Measurements from ENCODE around the gene RRP1. TPM values are rescaled to one million over a fixed set of nuclear protein-coding genes. Genes with fewer than 3 reads are reported as not detected.

Gene RRP1
- 20.3 TPM for polyA plus RNA-seq (ENCODE audit: insufficient read length)

- peak; percentile 96 for DNase-seq
Observed at GRCh38 chr21:43789276-43790009, at the start of gene RRP1. TSS of gene RRP1 (plus strand) at chr21:43789577. CDS start at chr21:43789630, 53 bp downstream.

GRCh38 chr21:43739621-43740435 is 49.5 kb upstream of the RRP1 start:
- no peak for DNase-seq

DNA sequence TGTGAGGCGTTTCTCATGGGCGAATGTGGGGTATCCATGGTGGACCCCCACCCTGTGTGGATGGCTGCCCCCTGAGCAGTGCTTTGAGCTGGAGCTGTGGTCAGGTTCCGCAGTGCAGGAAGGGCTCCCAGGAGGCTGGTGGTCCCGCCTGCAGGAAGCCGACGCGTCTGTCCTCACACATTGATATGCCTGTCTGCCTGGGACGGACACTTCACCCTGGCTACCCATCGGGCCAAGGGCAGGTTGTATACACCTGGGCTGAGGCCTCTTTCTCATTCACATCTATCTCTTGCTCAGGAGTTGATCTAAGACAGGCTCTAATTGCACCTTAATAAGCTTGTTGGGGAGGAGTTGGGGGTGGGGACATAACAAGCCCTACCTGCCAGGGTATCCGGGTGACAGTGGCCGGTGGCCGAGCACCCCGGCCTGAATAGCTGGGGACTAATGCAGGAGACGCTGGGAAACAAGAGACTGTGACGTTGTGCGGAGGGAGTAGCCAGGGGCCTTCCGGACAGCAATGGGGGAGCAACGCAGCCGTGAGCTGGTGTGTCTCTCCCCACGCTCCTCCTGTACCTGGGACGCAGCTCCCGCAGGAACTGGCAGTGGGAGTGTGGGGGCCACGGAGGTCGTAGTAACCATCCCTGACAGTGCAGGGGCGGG is 48.8 kb upstream of the RRP1 start:
- peak; percentile 71 for DNase-seq

- no peak for DNase-seq
Observed at GRCh38 chr21:43741423-43742096, 47.8 kb upstream of the RRP1 start.

GRCh38 chr21:43743947-43744346 is 45.4 kb upstream of the RRP1 start:
- DNase-seq: no peak

DNA sequence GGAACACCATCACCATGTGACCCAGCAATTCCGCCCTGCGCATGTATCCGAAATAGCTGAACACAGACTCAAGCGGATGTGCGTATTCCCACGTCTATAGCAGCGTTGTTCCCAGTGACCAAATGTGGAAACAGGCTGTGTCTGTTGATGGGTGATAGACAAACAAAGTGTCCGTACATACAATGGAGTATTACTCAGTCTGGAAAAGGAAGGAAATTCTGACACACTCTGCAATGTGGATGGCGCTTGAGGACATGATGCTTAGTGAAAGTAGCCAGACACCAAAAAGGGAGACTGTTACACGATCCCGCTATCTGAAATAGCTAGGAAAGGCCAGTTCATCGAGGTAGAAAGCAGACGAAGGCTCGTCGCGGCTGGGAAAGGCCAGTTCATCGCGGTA is 44.7 kb upstream of the RRP1 start:
- DNase-seq: no peak

DNA sequence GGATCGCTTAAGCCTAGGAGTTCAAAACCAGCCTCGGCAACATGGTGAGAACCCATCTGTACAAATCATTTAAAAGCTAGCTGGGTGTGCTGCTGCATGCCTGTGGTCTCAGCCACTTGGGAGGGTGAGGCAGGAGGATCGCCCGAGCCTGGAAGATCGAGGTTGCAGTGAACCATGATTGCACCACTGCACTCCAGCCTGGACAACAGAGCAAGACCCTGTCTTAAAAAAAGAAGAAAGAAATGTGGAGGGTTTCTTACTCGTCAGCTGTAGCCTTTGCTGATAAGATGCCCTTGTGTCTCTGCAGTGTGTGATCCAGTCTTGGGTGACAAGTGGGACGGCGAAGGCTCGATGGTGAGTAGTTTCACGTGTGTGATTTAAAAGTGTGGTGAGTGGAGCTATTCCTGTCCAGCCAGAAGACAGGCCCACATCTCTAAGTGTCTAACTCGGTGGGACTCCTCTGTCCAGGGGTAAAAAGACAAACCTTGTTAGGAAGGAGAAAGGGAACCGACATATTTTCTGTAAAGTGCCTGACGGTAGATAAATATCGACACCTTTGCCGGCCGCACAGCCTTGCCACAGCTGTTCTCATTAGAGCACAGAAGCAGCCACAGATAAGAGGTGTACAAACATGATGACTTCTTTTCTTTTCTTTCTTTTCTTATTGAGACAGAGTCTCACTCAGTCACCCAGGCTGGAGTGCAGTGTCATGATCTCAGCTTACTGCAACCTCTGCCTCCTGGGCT is 43.4 kb upstream of the RRP1 start:
- no peak for DNase-seq

GRCh38 chr21:43748622-43749021 is 40.8 kb upstream of the RRP1 start:
- DNase-seq: no peak

DNA sequence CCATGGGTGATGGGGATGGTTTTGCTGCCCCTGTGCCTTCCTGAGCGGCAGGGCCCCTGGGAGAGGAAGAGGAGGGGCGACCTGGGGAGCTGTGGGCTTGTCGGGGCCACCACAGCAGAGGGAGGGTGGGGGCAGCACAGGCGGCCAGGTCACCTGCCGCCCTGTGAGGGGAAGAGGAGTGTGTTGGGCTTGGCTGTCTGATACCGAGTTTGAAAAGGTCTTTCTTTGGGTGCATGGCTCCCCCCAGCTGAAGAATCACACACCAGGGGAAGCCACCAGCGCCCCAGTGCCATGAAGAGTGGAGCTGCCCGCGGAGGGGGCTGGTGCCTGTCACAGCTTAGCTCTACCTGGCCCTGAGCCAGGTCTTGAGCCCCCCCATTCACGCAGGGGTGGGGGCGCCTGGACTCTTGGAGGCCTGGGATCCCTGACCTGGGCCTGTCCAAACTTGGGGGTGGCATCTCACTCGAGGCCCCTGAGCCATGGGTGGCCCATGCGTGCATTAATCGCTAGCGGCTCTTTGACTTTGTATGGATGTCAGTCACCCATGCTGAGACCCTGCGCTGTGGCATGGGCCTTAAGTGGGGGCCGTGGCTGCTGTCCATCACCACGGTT is 39.6 kb upstream of the RRP1 start:
- DNase-seq: no peak

DNA sequence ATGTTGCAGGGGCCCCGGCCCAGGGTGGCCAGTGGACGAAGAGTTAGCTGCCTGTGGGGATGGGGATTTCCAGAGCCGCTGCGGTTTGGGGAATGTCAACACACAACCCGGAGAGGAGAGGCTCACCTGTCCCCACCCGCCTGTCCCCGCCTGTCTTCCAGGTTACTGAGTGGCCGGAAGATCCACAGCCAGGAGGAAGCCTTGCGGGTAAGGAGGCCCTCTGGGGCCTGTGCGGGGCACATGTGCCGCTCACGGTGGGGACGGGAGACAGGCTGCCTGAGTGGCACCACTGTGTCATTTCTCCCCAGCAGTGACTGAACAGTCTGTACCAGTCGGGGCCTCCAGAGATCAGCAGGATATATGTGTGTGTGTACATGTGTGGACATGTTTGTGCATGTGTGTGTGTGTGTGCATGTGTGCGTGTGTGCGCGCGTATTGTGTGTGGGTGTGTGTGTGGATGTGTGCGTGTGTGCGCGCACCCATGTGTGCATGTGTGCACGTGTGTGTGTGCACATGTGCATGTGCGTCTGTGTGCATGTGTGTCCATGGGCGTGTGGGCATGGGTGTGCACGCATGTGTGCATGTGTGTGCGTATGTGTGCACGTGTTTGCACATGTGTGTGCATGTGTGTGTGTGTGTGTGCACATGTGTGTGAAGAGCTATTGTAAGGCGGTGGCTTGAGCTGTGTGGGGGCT is 38.9 kb upstream of the RRP1 start:
- no peak for DNase-seq

DNA sequence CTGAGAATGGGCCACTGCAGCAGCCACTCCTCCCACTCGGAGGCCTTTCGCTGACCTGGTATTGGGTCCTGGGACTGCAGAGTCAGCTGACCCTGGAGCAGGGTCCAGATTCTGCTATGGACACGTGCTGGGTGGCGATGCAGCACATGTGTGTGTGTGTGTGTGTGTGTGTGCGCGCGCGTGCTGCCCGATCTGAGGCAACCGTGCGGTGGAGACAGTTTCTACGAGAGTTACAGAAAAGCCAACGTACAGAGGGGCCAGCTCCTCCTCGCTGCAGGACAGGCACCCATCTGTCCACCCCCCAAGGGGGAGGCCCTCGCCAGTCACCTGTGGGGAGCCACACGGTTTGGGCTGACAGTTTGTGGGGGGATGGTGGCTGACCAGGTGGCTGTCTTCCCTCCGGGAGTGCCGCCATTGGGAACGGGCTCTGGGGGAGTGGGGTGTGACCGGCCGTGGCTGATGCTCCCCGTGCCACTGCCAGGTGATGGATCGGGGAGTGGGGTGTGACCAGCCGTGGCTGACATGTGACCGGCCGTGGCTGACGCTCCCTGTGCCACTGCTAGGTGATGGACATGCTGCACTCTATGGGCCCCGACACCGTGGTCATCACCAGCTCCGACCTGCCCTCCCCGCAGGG is 37.3 kb upstream of the RRP1 start:
- no peak for DNase-seq

GRCh38 chr21:43752758-43753438 is 36.5 kb upstream of the RRP1 start:
- DNase-seq: no peak

DNA sequence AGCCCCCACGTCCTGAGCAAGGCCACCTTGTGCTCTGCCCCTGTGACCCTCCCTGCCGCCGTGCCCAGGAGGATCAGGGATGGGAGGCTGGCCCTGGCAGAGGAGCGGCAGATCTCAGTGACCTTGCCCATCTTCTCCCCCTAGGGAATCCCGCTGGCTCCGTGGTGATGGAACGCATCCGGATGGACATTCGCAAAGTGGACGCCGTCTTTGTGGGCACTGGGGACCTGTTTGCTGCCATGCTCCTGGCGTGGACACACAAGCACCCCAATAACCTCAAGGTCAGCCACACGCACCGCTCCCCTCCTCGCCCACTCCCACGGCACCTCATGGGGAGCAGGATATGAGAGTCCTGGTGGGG is 36.0 kb upstream of the RRP1 start:
- DNase-seq: no peak

GRCh38 chr21:43754948-43755781 is 34.2 kb upstream of the RRP1 start:
- no peak for DNase-seq

GRCh38 chr21:43755820-43756594 is 33.4 kb upstream of the RRP1 start:
- DNase-seq: no peak

- no peak for DNase-seq
Observed at GRCh38 chr21:43757601-43758000, 31.8 kb upstream of the RRP1 start.

- peak; percentile 57 for DNase-seq
Observed at GRCh38 chr21:43758111-43758641, 31.2 kb upstream of the RRP1 start.

DNA sequence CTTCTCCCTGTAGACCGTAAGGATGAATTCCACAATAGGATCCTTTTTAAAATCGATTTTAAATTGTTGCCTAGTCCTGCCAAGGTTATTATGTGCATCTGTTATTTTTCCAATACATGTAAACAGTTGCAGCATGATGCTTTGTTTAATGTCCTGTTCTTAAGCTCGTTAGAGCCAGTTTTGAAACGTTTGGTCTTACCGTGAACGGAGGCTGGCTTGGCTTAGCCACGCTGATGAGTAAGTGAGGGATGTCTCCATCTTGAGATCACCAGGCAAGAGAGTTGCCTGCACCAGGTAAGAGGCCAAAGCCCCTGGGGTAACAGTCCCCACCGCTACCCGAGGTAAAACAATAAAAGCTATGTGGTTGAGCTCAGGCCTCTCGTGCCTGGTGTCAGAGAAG is 30.6 kb upstream of the RRP1 start:
- DNase-seq: no peak
